TTC549 (cell line): ENCODE results near the gene LGALS7B.
"Not testable (repeated sequence)": the region's sequence is repeated elsewhere in the genome, so short reads cannot be mapped to it uniquely, and the experiment has no call there.

Source experiments
- FAIRE-seq: peaks from 2 replicates; lab custom pipeline; 2012; peaks lifted over from hg19 to GRCh38; lab: Jason Lieb, UNC

The LGALS7B gene

GRCh38 chr19:38770228-38770948, 18.6 kb upstream of the LGALS7B start:
- FAIRE-seq, result not testable (repeated sequence)

DNA sequence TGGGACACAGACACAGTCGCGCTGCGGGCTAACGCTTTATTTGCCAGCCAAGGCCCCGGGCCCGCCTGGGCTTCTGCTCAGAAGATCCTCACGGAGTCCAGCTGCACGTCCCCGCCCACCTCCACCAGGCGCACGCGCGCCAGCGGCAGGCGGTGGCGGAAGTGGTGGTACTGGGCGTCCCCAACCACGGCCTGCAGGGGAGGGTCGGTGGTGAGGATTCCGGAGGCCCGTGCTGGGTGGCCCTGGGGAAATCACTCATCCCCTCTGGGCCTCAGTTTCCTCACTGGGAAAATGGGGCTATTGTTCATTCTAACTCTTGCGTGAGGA, 18.1 kb upstream of the LGALS7B start:
- FAIRE-seq, result not testable (repeated sequence)

DNA sequence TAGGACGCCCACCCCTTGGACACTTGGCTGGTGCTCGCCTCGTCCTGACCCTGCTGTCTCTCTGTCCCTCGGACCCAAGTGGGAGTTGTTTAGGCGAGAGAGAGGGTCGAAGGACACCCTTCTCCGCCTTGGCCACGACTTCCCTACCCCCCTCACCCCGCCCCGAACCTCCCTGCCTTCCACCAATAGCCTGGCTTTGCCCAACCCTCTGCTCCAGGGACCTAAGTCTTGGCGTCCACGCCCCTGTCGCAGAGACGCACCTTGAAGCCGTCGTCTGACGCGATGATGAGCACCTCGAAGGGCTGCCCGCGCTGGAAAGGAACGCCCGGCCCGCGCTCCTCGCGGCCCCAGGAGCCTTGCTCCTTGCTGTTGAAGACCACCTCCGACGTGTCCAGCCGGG, 17.4 kb upstream of the LGALS7B start:
- FAIRE-seq, result not testable (repeated sequence)

DNA sequence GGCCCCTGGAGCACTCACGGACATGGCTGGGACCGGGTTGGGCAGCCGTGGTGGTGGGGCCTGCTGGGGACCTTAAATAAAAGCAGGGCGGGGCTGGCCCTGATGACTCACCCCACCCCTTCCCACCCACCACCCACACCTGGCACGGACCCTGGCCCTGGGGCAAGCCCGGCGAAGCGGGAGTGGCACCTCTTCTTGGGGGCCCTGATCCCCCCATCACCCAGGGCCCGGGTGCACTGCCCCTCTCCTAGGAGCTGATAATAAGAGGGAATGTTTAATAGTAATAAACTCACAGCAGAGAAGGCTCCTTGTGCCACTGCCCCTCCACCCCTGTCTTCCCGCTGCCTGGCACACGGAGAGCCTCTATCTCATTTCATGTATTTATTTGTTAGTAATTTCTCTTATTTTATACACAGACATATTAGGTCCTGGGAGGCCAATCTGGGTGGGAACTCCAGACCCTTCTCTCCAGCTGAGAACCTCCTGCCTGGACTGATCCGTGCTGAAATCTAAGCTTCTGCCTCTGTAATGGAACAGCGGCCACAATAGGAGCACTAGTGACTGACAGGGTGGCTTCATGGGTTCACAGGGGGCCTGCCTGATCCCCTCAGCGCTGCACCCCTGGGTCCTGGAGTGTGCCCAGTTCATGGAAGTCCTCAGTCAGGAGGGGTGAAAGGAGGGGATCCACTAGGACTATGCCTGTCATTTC, 15.4 kb upstream of the LGALS7B start, which contains the start of gene LGALS7:
Gene LGALS7, minus strand, starts transcription at position 49 of the 709 bp plus-strand sequence. Its CDS starts 25 bp downstream, at position 24.
- no peak for FAIRE-seq

DNA sequence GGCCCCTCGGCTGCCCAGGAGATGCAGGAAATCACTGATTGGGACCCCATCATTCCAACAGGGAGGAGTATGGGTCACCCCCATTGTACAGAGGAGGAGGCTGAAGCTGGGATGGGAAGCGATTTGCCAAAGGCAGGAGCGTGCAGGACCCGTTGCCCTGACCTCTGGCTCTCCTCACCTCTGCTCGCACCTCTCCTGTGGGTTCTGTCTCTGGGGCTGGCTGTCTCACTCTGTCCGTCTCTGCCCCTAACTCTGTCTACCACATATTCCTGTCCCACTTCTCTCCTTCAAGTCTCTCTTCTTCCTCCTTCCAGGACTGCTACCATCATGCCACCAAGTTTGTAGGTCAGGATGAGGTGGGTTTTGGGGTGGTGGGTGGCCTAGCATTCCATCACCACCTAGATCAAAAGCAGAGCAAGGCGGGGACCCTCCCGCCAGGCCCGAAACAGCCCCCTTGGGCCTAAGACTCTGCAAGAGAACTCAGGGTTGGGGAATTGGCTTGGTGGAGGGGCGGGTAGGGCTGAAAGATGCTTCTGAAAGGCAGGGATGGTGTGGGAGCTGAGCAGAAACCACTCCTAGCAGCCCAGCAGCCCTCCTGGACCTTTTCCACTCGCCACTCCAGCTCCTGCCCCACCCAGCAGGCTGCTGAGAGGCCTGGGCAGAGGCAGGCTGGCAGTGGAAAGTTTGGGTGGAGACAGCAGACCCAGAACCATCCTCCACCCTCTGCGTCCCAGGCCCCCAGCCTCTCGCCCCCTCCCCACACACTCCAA, 14.6 kb upstream of the LGALS7B start:
- FAIRE-seq, result no peak

DNA sequence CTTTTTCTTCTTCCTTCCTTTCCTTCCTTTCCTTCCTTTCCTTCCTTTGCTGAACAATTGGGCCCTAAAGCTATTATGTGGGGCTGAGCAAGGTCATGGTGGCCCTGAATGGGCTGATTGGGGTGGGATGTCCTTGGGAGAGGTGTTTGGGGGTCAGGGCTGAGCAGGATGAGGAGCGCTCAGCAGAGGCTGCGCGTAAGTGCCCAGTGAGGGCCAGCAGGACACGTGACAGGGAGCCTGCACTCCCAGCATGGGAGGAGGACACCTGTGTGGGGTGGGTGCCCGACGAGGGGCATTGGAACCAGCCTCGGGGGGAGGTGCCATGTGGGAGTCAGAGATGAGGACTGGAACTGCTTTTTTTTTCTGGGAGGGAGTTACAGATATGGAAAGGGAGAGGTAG, 10.3 kb upstream of the LGALS7B start:
- no peak for FAIRE-seq

GRCh38 chr19:38780443-38780842, 8.6 kb upstream of the LGALS7B start:
- FAIRE-seq, result no peak

GRCh38 chr19:38781058-38781457, 7.9 kb upstream of the LGALS7B start:
- FAIRE-seq, result no peak

GRCh38 chr19:38782212-38782611, 6.8 kb upstream of the LGALS7B start:
- FAIRE-seq, result not testable (repeated sequence)

DNA sequence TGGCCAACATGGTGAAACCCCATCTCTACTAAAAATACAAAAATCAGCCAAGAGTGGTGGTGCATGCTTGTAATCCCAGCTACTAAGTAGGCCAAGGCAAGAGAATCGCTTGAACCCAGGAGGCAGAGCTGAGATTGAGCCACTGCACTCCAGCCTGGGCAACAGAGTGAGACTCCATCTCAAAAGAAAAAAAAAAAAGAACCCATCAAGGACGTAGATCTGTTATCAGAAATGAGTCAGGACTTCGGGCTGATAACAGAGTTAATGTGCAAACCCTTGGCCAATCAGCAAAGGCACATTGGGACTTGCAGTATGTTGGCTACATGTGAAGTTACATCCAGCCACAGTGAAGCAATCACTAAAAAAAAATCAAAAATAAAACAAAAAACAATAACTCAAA, 4.8 kb upstream of the LGALS7B start:
- no peak for FAIRE-seq

DNA sequence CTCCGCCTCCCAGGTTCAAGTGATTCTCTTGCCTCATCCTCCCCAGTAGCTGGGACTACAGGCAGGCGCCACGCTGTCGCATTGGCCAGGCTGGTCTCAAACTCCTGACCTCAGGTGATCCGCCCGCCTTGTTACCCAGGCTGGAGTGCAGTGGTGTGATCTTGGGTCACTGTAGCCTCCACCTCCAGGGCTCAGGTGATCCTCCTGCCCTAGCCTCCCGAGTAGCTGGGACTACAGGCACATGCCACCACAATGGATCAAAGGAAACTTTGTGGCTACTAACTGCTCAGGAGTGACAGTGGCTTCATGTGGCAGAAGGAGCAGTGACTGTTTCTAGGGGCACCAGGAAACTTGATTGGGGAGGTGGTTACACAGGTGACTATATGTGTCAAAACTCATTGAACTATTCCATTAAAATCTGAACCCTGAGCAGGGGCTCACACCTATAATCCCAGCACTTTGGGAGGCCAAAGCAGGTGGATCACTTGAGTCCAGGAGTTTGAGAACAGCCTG, 3.8 kb upstream of the LGALS7B start:
- no peak for FAIRE-seq

DNA sequence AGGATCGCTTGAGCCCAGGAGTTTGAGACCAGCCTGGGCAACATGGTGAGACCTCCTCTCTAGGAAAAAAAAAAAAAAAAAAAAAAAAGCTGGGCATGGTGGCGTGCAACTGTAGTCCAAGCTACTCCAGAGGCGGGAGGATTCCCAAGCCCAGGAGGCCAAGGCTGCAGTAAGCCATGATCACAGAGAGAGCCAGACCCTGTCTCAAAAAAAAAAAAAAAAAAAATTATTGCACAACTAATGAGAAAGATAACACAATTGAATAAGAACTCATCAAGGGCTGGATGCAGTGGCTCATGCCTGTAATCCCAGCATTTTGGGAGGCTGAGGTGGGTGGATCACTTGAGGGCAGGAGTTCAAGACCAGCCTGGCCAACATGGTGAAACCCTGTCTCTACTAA, 2.9 kb upstream of the LGALS7B start:
- FAIRE-seq, result not testable (repeated sequence)

DNA sequence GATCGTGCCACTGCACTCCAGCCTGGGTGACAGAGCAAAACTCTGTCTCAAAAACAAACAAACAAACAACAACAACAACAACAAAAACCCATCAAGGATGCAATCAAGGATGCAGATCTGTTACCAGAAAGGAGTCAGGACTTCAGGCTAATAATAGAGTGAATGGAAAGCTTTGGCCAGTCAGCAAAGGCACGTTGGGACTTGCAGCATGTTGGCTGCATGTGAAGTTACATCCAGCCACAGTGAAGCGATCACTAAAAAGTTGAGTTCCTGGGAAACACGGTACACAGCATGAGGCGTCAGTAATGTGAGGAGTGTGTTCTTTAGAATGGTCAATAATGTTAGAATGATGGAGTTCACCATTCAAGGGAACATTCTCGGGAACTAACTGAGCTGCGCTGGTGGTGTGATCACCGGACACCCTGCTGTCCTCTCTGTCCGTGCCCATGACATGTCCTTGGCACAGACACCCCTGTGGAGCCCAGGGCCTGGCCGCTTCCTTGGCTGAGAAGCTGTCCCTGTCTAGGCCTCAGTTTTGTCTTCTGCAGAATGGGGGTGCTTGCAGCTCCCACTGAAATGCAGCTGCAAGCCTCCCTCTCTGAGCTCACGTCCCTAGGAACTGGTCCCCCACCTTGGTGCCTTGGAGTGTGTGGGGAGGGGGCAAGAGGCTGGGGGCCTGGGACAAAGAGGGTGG, 2.3 kb upstream of the LGALS7B start:
- no peak for FAIRE-seq

- not testable (repeated sequence) for FAIRE-seq
Measured at GRCh38 chr19:38790507-38791403, 1.8 kb downstream of the LGALS7B start.

DNA sequence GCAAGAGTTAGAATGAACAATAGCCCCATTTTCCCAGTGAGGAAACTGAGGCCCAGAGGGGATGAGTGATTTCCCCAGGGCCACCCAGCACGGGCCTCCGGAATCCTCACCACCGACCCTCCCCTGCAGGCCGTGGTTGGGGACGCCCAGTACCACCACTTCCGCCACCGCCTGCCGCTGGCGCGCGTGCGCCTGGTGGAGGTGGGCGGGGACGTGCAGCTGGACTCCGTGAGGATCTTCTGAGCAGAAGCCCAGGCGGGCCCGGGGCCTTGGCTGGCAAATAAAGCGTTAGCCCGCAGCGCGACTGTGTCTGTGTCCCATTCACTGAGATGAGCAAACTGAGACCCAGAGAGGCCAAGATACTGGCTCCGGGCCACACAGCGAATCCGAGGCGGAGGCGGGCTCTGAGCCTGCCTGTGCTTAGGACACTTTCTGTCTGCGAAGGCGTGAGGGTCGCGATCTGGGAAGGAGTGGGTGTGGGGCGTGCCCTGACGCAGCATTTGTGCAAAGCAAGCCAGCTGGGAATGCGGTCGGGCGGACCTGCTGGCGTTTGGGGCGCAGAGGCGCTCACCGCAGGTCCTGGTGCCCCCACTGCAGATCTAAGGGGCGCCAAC, 2.6 kb downstream of the LGALS7B start:
- FAIRE-seq, result not testable (repeated sequence)

GRCh38 chr19:38792250-38793111, 3.5 kb downstream of the LGALS7B start:
- no peak for FAIRE-seq

DNA sequence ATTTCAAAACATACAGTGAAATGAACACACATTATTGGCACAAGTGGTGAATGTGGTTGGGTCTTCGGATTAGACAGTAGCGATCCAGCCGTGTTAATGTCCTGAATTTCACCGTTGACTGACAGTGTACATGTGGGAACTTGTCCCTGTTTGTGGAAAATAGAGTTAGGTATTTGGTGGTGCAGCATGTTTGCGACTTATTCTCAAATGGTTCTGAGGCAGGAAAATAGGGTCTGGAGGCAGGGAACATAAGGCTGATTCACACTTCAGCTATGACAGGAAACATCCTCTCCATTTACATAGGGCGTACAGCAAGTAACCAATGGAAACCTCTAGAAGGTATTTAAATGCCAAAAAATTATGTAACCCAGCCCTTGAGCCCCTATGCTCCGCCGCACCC, 4.2 kb downstream of the LGALS7B start:
- FAIRE-seq, result no peak

DNA sequence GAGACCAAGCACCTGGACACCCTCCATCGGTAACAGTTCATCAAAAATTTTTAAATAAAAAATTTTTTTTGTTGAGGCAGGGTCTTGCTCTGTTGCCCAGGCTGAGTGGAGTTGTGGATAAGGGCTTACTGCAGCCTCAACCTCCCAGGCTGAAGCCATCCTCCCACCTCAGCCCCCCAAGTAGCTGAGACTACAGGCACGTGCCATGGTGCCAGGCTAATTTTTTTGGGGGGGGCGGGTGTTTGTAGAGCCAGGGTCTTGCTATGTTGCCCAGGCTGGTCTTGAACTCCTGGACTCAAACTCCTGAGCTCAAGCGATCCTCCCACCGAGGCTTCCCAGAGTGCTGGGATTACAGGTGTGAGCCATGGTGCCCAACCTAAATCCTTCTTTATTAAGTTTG, 4.7 kb downstream of the LGALS7B start:
- FAIRE-seq, result no peak

- no peak for FAIRE-seq
Measured at GRCh38 chr19:38795549-38795948, 6.5 kb downstream of the LGALS7B start.

GRCh38 chr19:38796154-38796553, 7.2 kb downstream of the LGALS7B start:
- no peak for FAIRE-seq
